Neural progenitor cell (in vitro differentiated cells): Measurements from ENCODE around the gene IGSF9. TPM values are rescaled to one million over a fixed set of nuclear protein-coding genes. Genes with fewer than 3 reads are reported as not detected.

Source experiments
- DNase-seq: peaks from one replicate; pipeline ENCODE4 v3.0.0-alpha.2; 2016; ENCODE audit warnings: low spot score
- H2AFZ ChIP-seq: fragments of 200-600 bp; sonication (generic); replicated peaks from 2 replicates; pipeline ENCODE4 v1.6.1; 2016; ENCODE audit warnings: antibody characterized with exemption
- H3F3A ChIP-seq: fragments of 200-600 bp; sonication (generic); 2 replicates; pipeline ENCODE4 v1.6.1; 2016; ENCODE audit warnings: antibody characterized with exemption, low read depth
- H3K27ac ChIP-seq: fragments of 200-600 bp; sonication (generic); 2 replicates; pipeline ENCODE4 v1.5.1; 2016; ENCODE audit warnings: mild to moderate bottlenecking
- H3K27me3 ChIP-seq: fragments of 200-600 bp; sonication (generic); 2 replicates; pipeline ENCODE4 v1.6.1; 2016; ENCODE audit warnings: mild to moderate bottlenecking, moderate library complexity
- H3K36me3 ChIP-seq: fragments of 200-600 bp; sonication (generic); 2 replicates; pipeline ENCODE4 v1.5.1; 2016
- H3K4me1 ChIP-seq: fragments of 200-600 bp; sonication (generic); 2 replicates; pipeline ENCODE4 v1.6.1; 2016; ENCODE audit warnings: mixed run types
- H3K4me2 ChIP-seq: fragments of 200-600 bp; sonication (generic); 2 replicates; pipeline ENCODE4 v1.6.1; 2016
- H3K4me3 ChIP-seq: fragments of 200-600 bp; sonication (generic); 2 replicates; pipeline ENCODE4 v1.5.1; 2016
- H3K79me2 ChIP-seq: fragments of 200-600 bp; sonication (generic); 2 replicates; pipeline ENCODE4 v1.6.1; 2016; ENCODE audit warnings: low read depth
- H3K9ac ChIP-seq: fragments of 200-600 bp; sonication (generic); 2 replicates; pipeline ENCODE4 v1.6.1; 2016
- H3K9me3 ChIP-seq: fragments of 200-600 bp; sonication (generic); 2 replicates; pipeline ENCODE4 v1.5.1; 2016; ENCODE audit warnings: low read depth
- H4K20me1 ChIP-seq: fragments of 200-600 bp; sonication (generic); 2 replicates; pipeline ENCODE4 v1.6.1; 2016; ENCODE audit warnings: low read depth
- H3K27ac Mint-ChIP-seq: 3 replicates; pipeline ENCODE4 v1.8.0; 2021; ENCODE audit warnings: mixed read lengths
- H3K27me3 Mint-ChIP-seq: 2 replicates; pipeline ENCODE4 v1.8.0; 2022; ENCODE audit warnings: low read depth, mild to moderate bottlenecking, inconsistent platforms, moderate library complexity, mixed read lengths; ENCODE audit not compliant: insufficient read depth
- H3K36me3 Mint-ChIP-seq: 3 replicates; pipeline ENCODE4 v1.8.0; 2021; ENCODE audit warnings: mixed read lengths
- H3K4me1 Mint-ChIP-seq: 3 replicates; pipeline ENCODE4 v1.8.0; 2021; ENCODE audit warnings: mixed read lengths
- H3K4me3 Mint-ChIP-seq: 3 replicates; pipeline ENCODE4 v1.8.0; 2021; ENCODE audit warnings: mild to moderate bottlenecking, moderate library complexity, mixed read lengths
- H3K9me3 Mint-ChIP-seq: 3 replicates; pipeline ENCODE4 v1.8.0; 2020; ENCODE audit warnings: mixed read lengths
- CTCF ChIP-seq: fragments of 200-600 bp; sonication (generic); IDR thresholded peaks from 2 replicates; pipeline ENCODE4 v1.5.1; 2017; ENCODE audit warnings: antibody characterized with exemption, mild to moderate bottlenecking
- EZH2 ChIP-seq: fragments of 200-600 bp; sonication (generic); IDR thresholded peaks from 2 replicates; pipeline ENCODE4 v1.6.1; 2017; ENCODE audit warnings: antibody characterized with exemption, mild to moderate bottlenecking, moderate library complexity
- EZH2phosphoT487 ChIP-seq: fragments of 200-600 bp; sonication (generic); IDR thresholded peaks from 2 replicates; pipeline ENCODE4 v1.6.1; 2017; ENCODE audit warnings: antibody characterized with exemption
- total RNA-seq: library from RNA; depleted of rRNA; stranded (reverse); fragments of >200 nt; gene quantifications from 2 replicates; pipeline ENCODE4 v1.2.3, GENCODE V29; 2015; ENCODE audit warnings: low replicate concordance

The IGSF9 gene
- total RNA-seq, 1 donor from 2014 or later = 3.3 TPM

GRCh38 chr1:159936273-159936904 is 9.0 kb downstream of the IGSF9 start:
- Mint-ChIP-seq H3K4me3 (no peak overlapping the region), H3K27me3 (peaks cover 4% of the 10 kb centered on the region), H3K9me3 (no peaks in the 10 kb centered on the region), H3K27ac (peak overlapping the region; percentile 35), H3K4me1 (peaks cover 48% of the 10 kb centered on the region), H3K36me3 (peaks cover 23% of the 10 kb centered on the region)
- Histone ChIP-seq H4K20me1 (peaks cover 16% of the 10 kb centered on the region), H3K4me2 (no peak overlapping the region), H3K4me1 (peaks cover 35% of the 10 kb centered on the region), H3K36me3 (no peaks in the 10 kb centered on the region), H3K79me2 (no peaks in the 10 kb centered on the region), H2AFZ (no peak overlapping the region), H3K27ac (no peak overlapping the region), H3K9ac (no peak overlapping the region), H3F3A (peaks cover 8% of the 10 kb centered on the region), H3K27me3 (no peaks in the 10 kb centered on the region), H3K9me3 (no peaks in the 10 kb centered on the region), H3K4me3 (no peak overlapping the region)
- no peak for TF ChIP-seq EZH2
- peak; percentile 91 for TF ChIP-seq CTCF
- peak; percentile 80 for DNase-seq

- no peak overlapping the region for H2AFZ ChIP-seq
- peaks cover 29% of the 10 kb centered on the region for H3K4me1 ChIP-seq
- H3K4me2 ChIP-seq = no peak overlapping the region
- H3K9ac ChIP-seq = no peak overlapping the region
- no peak for DNase-seq
- no peak overlapping the region for H3K27ac ChIP-seq
- no peaks in the 10 kb centered on the region for H3K79me2 ChIP-seq
- no peaks in the 10 kb centered on the region for H3K36me3 ChIP-seq
- TF ChIP-seq EZH2 (no peak), EZH2phosphoT487 (no peak), CTCF (no peak)
- Mint-ChIP-seq H3K27ac (no peak overlapping the region), H3K4me1 (peaks cover 42% of the 10 kb centered on the region), H3K36me3 (peaks cover 22% of the 10 kb centered on the region), H3K27me3 (peaks cover 4% of the 10 kb centered on the region), H3K4me3 (no peak overlapping the region), H3K9me3 (no peaks in the 10 kb centered on the region)
- H4K20me1 ChIP-seq = peaks cover 13% of the 10 kb centered on the region
- peaks cover 2% of the 10 kb centered on the region for H3F3A ChIP-seq
- no peaks in the 10 kb centered on the region for H3K27me3 ChIP-seq
- H3K9me3 ChIP-seq = no peaks in the 10 kb centered on the region
- no peak overlapping the region for H3K4me3 ChIP-seq
These were observed 9.6 kb downstream of the IGSF9 start for GRCh38 chr1:159935719-159936272.

- H3K4me2 ChIP-seq = no peak overlapping the region
- Mint-ChIP-seq H3K4me3 (no peak overlapping the region), H3K4me1 (peaks cover 38% of the 10 kb centered on the region), H3K27ac (peak overlapping the region; percentile 30), H3K9me3 (no peaks in the 10 kb centered on the region), H3K36me3 (peaks cover 23% of the 10 kb centered on the region), H3K27me3 (peaks cover 2% of the 10 kb centered on the region)
- no peaks in the 10 kb centered on the region for H3F3A ChIP-seq
- H3K27ac ChIP-seq = no peak overlapping the region
- H4K20me1 ChIP-seq = peaks cover 12% of the 10 kb centered on the region
- DNase-seq = no peak
- H3K9ac ChIP-seq = no peak overlapping the region
- no peak overlapping the region for H3K4me3 ChIP-seq
- no peaks in the 10 kb centered on the region for H3K9me3 ChIP-seq
- no peaks in the 10 kb centered on the region for H3K79me2 ChIP-seq
- TF ChIP-seq CTCF = no peak
- TF ChIP-seq EZH2 = no peak
- TF ChIP-seq EZH2phosphoT487 = no peak
- H3K36me3 ChIP-seq = no peaks in the 10 kb centered on the region
- no peaks in the 10 kb centered on the region for H3K27me3 ChIP-seq
- no peak overlapping the region for H2AFZ ChIP-seq
- peaks cover 24% of the 10 kb centered on the region for H3K4me1 ChIP-seq
These were observed 10.1 kb downstream of the IGSF9 start for GRCh38 chr1:159935305-159935704.
